Sigmoid colon (tissue), 7 donors: ENCODE data around the gene IL17A. TPM values are rescaled to one million over a fixed set of nuclear protein-coding genes. Genes with fewer than 3 reads are reported as not detected.

Experiments used
- DNase-seq: peaks from one replicate; pipeline ENCODE4 v3.0.0-alpha.2; 2019
- H3K27ac ChIP-seq, 4 donors: fragments of 200-600 bp; sonication (generic); one replicate each; pipeline ENCODE4 v1.5.1; 2016 to 2019; ENCODE audit warnings: mild to moderate bottlenecking in 1 of 4
- H3K27me3 ChIP-seq, 3 donors: fragments of 200-600 bp; sonication (generic); one replicate each; pipeline ENCODE4 v1.5.1; 2019; ENCODE audit warnings: mild to moderate bottlenecking in 1 of 3
- H3K36me3 ChIP-seq, 4 donors: fragments of 200-600 bp; sonication (generic); one replicate each; pipeline ENCODE4 v1.5.1; 2016 to 2019
- H3K4me1 ChIP-seq, 4 donors: fragments of 200-600 bp; sonication (generic); one replicate each; pipeline ENCODE4 v1.5.1; 2017 to 2019
- H3K4me3 ChIP-seq, 4 donors: fragments of 200-600 bp; sonication (generic); one replicate each; pipeline ENCODE4 v1.5.1; 2017 to 2019; ENCODE audit warnings: mild to moderate bottlenecking in 2 of 4, moderate library complexity in 1 of 4
- H3K9me3 ChIP-seq, 4 donors: fragments of 200-600 bp in 3 of 4; sonication (generic) in 3 of 4; one replicate each; pipeline versions ENCODE4 v1.5.1 to v1.6.1; 2013 to 2019
- EP300 ChIP-seq, 4 donors: sonication (generic); formaldehyde crosslinking; IDR thresholded peaks; one replicate each; pipeline ENCODE4 v1.6.1; 2017; ENCODE audit warnings: antibody characterized with exemption in 4 of 4
- POLR2A ChIP-seq, 2 donors: fragments of 450-650 bp; IDR thresholded peaks; one replicate each; pipeline ENCODE4 v1.6.1; 2016; ENCODE audit warnings: antibody characterized with exemption in 2 of 2, mild to moderate bottlenecking in 2 of 2, moderate library complexity in 2 of 2
- POLR2AphosphoS5 ChIP-seq, 4 donors: sonication (generic); formaldehyde crosslinking; IDR thresholded peaks; one replicate each; pipeline ENCODE4 v1.6.1; 2017; ENCODE audit warnings: antibody characterized with exemption in 4 of 4
- WGBS, 2 donors: extraction: QIAGEN DNeasy Blood & Tissue Kit; methylation state at CpG; one replicate each; pipeline ENCODE4 v1.1.7; 2013; 5-methylcytosine and 5-hydroxymethylcytosine counted together
- intact Hi-C: fragments of 100-400 bp; cut with DNase I; formaldehyde crosslinking; loops from one replicate; pipeline ENCODE4 v1.15.1; 2023
- polyA plus RNA-seq, 3 donors: library from polyadenylated mRNA; stranded (reverse); fragments of 200-250 nt; gene quantifications; one replicate each; pipeline ENCODE4 v1.2.3, GENCODE V29; 2013
- total RNA-seq, 4 donors: library from RNA; depleted of rRNA; stranded (reverse); fragments of >200 nt; gene quantifications; one replicate each; pipeline ENCODE4 v1.1.0, GENCODE V29; 2016
- TF ChIP-seq, protein P1 (sequence below), 4 experiments: fragments of 450-650 bp in 3 of 4; fragments of 200-600 bp in 1 of 4; IDR thresholded peaks; one replicate each; pipeline ENCODE4 v1.5.1; 2016 to 2019; ENCODE audit warnings: antibody characterized with exemption in 4 of 4, mild to moderate bottlenecking in 3 of 4, moderate library complexity in 2 of 4
- donor health status: healthy with polysubstance abuse.
- donor health status: Bipolar disorder and iron deficiency.
- donor health status: healthy.

The IL17A gene
- total and polyA plus RNA-seq, 7 donors: 0.39 TPM; not detected in 6

DNA sequence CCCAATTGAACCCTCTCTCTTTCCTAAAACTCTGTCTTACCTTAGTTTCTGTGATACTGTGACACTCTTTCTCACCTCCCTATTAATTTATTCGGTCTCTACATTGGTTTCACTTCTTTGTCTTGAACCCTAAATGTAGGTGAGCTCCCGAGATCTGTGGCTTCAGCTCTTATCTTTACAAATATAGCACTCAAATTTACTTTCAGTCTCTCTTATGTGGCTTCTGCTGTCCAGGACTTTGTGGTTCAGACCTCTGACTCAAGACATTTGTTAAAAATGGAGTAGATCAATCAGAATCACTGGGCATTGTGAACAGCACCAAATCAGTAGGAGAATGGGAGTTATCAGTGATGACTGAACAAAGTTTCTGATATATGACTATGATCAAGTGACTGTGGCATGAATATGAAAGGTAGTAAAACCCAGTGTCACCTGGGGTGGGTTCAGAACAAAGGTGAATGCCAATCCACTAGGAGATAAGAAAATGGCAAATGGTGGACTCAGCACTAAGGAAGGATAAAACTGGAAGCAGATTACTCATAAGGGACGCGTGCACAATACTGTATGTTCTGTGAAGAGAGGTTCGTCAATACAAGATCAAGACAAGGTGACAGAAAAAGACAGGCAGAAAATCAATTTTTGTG is 30.9 kb downstream of the IL17A start:
- Histone ChIP-seq H3K27ac (no peak overlapping the region), H3K27me3 (no peaks in the 10 kb centered on the region), H3K9me3 (no peaks in the 10 kb centered on the region), H3K36me3 (no peaks in the 10 kb centered on the region), H3K4me1 (peaks cover 0 to 11% (median 4%) of the 10 kb centered on the region in 4 donors), H3K4me3 (no peak overlapping the region)
- WGBS, 2 donors: 85 to 92% methylated on average over 5 of the region's 5 CpGs
- TF ChIP-seq POLR2AphosphoS5 (IDR thresholded peaks at IDR 0.05): no peak
- no peak for TF ChIP-seq EP300 (IDR thresholded peaks at IDR 0.05)
- TF ChIP-seq POLR2A (IDR thresholded peaks at IDR 0.05): no peak
- TF ChIP-seq, protein P1, sequence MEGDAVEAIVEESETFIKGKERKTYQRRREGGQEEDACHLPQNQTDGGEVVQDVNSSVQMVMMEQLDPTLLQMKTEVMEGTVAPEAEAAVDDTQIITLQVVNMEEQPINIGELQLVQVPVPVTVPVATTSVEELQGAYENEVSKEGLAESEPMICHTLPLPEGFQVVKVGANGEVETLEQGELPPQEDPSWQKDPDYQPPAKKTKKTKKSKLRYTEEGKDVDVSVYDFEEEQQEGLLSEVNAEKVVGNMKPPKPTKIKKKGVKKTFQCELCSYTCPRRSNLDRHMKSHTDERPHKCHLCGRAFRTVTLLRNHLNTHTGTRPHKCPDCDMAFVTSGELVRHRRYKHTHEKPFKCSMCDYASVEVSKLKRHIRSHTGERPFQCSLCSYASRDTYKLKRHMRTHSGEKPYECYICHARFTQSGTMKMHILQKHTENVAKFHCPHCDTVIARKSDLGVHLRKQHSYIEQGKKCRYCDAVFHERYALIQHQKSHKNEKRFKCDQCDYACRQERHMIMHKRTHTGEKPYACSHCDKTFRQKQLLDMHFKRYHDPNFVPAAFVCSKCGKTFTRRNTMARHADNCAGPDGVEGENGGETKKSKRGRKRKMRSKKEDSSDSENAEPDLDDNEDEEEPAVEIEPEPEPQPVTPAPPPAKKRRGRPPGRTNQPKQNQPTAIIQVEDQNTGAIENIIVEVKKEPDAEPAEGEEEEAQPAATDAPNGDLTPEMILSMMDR (IDR thresholded peaks at IDR 0.05): no peak
- DNase-seq: no peak
- intact Hi-C loops: no loop called here

DNA sequence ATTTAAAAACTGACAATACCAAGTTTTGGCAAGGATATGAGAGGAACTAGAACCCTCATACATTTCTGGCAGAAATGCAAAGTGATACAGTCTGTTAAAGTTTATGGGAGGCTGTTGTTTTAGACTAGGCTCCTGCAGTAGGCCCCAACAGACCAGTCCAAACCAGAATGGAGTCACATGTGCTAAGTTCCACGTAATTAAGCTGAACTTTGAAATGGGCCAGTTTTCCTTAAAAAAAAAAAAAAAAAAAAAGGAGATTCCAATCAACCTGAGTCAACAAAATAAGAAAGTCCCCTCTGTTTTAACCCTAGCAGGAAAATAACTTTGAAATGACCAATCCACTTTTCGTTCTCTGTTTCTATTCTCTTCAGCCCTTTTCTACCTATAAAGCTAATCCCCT is 31.6 kb downstream of the IL17A start:
- intact Hi-C loops: no loop called here
- no peaks in the 10 kb centered on the region for H3K27me3 ChIP-seq
- TF ChIP-seq POLR2A (IDR thresholded peaks at IDR 0.05): no peak
- TF ChIP-seq EP300 (IDR thresholded peaks at IDR 0.05): no peak
- no peak for TF ChIP-seq POLR2AphosphoS5 (IDR thresholded peaks at IDR 0.05)
- TF ChIP-seq, protein P1 (IDR thresholded peaks at IDR 0.05): no peak
- no peak for DNase-seq
- no peaks in the 10 kb centered on the region for H3K36me3 ChIP-seq
- H3K9me3 ChIP-seq: no peaks in the 10 kb centered on the region
- H3K4me1 ChIP-seq: peaks cover 0 to 11% (median 4%) of the 10 kb centered on the region in 4 donors
- whole genome bisulfite sequencing, 2 donors: 56 to 86% methylated on average over 2 of the region's 2 CpGs
- no peak overlapping the region for H3K4me3 ChIP-seq
- H3K27ac ChIP-seq: no peak overlapping the region

DNA sequence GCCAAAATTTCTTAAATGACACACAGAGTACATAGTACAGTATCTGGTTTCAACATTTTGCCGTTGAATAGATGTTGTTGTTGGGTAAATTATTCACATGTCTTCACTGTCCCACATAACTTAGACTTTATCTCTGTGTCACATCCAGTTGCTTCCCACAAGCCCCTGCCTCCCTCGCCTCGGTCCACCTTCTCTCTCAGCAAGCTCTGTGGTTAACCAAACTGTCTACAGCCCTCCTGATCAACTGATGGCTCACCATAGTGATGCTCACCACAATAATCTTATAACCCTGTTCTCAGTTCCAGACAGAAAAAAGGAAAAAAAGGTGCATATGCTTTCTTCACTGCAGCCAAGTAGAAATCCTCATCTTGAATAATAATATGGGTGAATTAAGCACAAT is 35.1 kb downstream of the IL17A start:
- Histone ChIP-seq H3K27me3 (no peaks in the 10 kb centered on the region), H3K4me1 (peaks cover 0 to 7% (median 0%) of the 10 kb centered on the region in 4 donors), H3K27ac (no peak overlapping the region), H3K36me3 (no peaks in the 10 kb centered on the region), H3K4me3 (no peak overlapping the region), H3K9me3 (no peaks in the 10 kb centered on the region)
- intact Hi-C loops: no loop called here
- DNase-seq: no peak
- TF ChIP-seq, protein P1 (IDR thresholded peaks at IDR 0.05): no peak
- TF ChIP-seq POLR2A (IDR thresholded peaks at IDR 0.05): no peak
- TF ChIP-seq EP300 (IDR thresholded peaks at IDR 0.05): no peak
- TF ChIP-seq POLR2AphosphoS5 (IDR thresholded peaks at IDR 0.05): no peak
- WGBS, 2 donors: 34 to 52% methylated on average over 3 of the region's 3 CpGs

DNA sequence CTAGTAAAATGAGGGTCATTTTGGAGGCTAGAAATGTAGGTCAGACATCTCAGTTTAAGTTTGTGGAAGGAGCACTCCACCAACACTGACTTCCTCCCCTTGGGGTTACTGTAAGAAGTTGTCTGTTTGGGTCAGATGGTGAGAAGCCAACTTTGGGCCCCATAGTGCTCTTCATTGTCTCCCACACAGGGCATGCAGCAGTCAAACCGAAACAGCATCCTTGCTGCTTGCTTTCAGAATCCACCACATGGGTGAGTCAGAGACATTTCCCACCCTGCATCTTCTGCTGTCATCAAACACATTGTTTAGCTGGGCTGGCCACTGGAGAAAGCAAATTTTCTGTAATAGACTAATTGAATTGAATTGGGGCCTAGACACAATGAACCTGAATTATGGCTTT is 41.3 kb downstream of the IL17A start:
- Histone ChIP-seq H3K9me3 (no peaks in the 10 kb centered on the region), H3K27me3 (no peaks in the 10 kb centered on the region), H3K4me1 (peaks cover 0 to 17% (median 5%) of the 10 kb centered on the region in 4 donors), H3K4me3 (no peak overlapping the region), H3K27ac (no peak overlapping the region), H3K36me3 (no peaks in the 10 kb centered on the region)
- intact Hi-C loops: no loop called here
- no peak for DNase-seq
- WGBS, 2 donors: 76 to 92% methylated on average over 1 of the region's 1 CpG
- TF ChIP-seq POLR2A (IDR thresholded peaks at IDR 0.05) (no peak), POLR2AphosphoS5 (IDR thresholded peaks at IDR 0.05) (no peak)
- TF ChIP-seq, protein P1 (IDR thresholded peaks at IDR 0.05): no peak

DNA sequence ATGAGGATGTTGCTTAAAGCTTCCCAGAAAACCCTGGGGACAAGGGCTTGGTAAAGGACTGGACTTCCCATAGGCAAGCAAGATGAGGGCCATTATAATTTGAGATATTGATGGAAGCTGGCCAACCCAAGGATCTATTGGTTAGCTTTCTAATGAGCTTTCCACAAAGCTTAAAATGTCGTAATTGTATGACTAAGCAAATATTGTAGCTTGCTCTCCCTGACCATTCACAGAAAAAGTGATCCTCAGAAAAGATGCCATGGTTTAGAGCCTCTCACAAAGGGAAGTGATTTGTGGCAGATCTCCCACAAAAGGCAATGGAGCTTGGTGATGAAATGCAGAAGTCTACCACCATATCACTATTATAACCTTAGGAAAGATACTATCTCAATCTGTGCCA is 44.5 kb downstream of the IL17A start:
- intact Hi-C loops: no loop called here
- H3K36me3 ChIP-seq: no peaks in the 10 kb centered on the region
- peaks cover 0 to 23% (median 5%) of the 10 kb centered on the region in 4 donors for H3K4me1 ChIP-seq
- TF ChIP-seq POLR2AphosphoS5 (IDR thresholded peaks at IDR 0.05) (no peak), EP300 (IDR thresholded peaks at IDR 0.05) (no peak), POLR2A (IDR thresholded peaks at IDR 0.05) (no peak)
- TF ChIP-seq, protein P1 (IDR thresholded peaks at IDR 0.05): no peak
- no peak for DNase-seq
- no peaks in the 10 kb centered on the region for H3K27me3 ChIP-seq
- 81 to 85% methylated on average over 1 of the region's 1 CpG for WGBS, 2 donors
- H3K27ac ChIP-seq: no peak overlapping the region
- no peak overlapping the region for H3K4me3 ChIP-seq
- no peaks in the 10 kb centered on the region for H3K9me3 ChIP-seq
